Lung (tissue), 12 donors: ENCODE data around the gene GATC. TPM values are rescaled to one million over a fixed set of nuclear protein-coding genes. Genes with fewer than 3 reads are reported as not detected.

Experiments
- ATAC-seq: fragments of 200-7000 bp; cut with Tn5 transposase; one replicate; pipeline ENCODE4 v1.9.1; 2020; ENCODE audit warnings: moderate number of reproducible peaks; ENCODE audit not compliant: insufficient read depth, low FRiP score
- DNase-seq, 3 donors: peaks; one replicate each; pipeline ENCODE4 v3.0.0-alpha.2; 2013 to 2017
- H3K27ac ChIP-seq, 2 donors: one replicate each; pipeline ENCODE4 v1.5.1; 2013; ENCODE audit warnings: mild to moderate bottlenecking in 2 of 2, moderate library complexity in 2 of 2, control low read depth in 1 of 2, inconsistent platforms in 1 of 2, low read depth in 1 of 2, low read length in 1 of 2
- H3K27me3 ChIP-seq, 3 donors: one replicate each; pipeline ENCODE4 v1.5.1; 2013; ENCODE audit warnings: low read length in 2 of 3; ENCODE audit not compliant: control insufficient read depth in 3 of 3, insufficient read depth in 3 of 3
- H3K36me3 ChIP-seq, 4 donors: one replicate each; pipeline ENCODE4 v1.5.1; 2013; ENCODE audit warnings: low read length in 4 of 4, mild to moderate bottlenecking in 1 of 4, moderate library complexity in 1 of 4; ENCODE audit not compliant: control insufficient read depth in 4 of 4, insufficient read depth in 4 of 4
- H3K4me1 ChIP-seq, 5 donors: one replicate each; pipeline ENCODE4 v1.5.1; 2013; ENCODE audit warnings: low read length in 5 of 5, mild to moderate bottlenecking in 2 of 5, moderate library complexity in 1 of 5; ENCODE audit not compliant: control insufficient read depth in 5 of 5, insufficient read depth in 5 of 5
- H3K4me3 ChIP-seq: one replicate; pipeline ENCODE4 v1.5.1; 2013; ENCODE audit warnings: mild to moderate bottlenecking, control low read depth, moderate library complexity
- H3K9ac ChIP-seq, 2 donors: one replicate each; pipeline ENCODE4 v1.5.1; 2013; ENCODE audit warnings: low read length in 2 of 2, control low read depth in 1 of 2; ENCODE audit not compliant: insufficient read depth in 1 of 2
- H3K9me3 ChIP-seq, 4 donors: one replicate each; pipeline ENCODE4 v1.5.1; 2013; ENCODE audit warnings: low read length in 3 of 4, mild to moderate bottlenecking in 1 of 4, moderate library complexity in 1 of 4; ENCODE audit not compliant: control insufficient read depth in 4 of 4, insufficient read depth in 3 of 4
- CTCF ChIP-seq: IDR thresholded peaks from 2 replicates; pipeline ENCODE4 v1.5.1; 2012; ENCODE audit warnings: mild to moderate bottlenecking; ENCODE audit errors: control extremely low read depth, extremely low read depth
- WGBS, 2 donors: extraction: QIAGEN DNeasy Blood & Tissue Kit; methylation state at CpG; one replicate each; pipeline ENCODE4 v1.1.7; 2013; 5-methylcytosine and 5-hydroxymethylcytosine counted together
- polyA plus RNA-seq, 2 donors: library from polyadenylated mRNA; stranded (reverse); fragments of 200-250 nt; gene quantifications; one replicate each; pipeline ENCODE4 v1.2.1, GENCODE V29; 2013
- total RNA-seq, 2 donors: library from RNA; depleted of rRNA in 1 of 2; stranded (reverse); fragments of >200 nt in 1 of 2; gene quantifications; one replicate each; pipeline ENCODE4 v1.2.1, GENCODE V29; 2014 to 2021
- donor health status: control.
- donor health status: control.
- donor health status: Bipolar disorder and iron deficiency.
- donor health status: healthy.
- donor health status: DM: yes; HTN: yes; CAD: no.

GATC gene
- total and polyA plus RNA-seq, 4 donors, result 10.6 to 27.6 (median 19.3) TPM

GRCh38 chr12:120399531-120399930 lies 46.7 kb upstream of the GATC start:
- Histone ChIP-seq H3K9ac (no peak overlapping the region), H3K9me3 (no peaks in the 10 kb centered on the region), H3K4me1 (peaks cover 0 to 16% (median 10%) of the 10 kb centered on the region in 5 donors), H3K27me3 (peaks cover 0 to 5% (median 0%) of the 10 kb centered on the region in 3 donors), H3K27ac (no peak overlapping the region), H3K36me3 (no peaks in the 10 kb centered on the region), H3K4me3 (no peak overlapping the region)
- 81 to 94% methylated on average over 5 of the region's 5 CpGs for WGBS, 2 donors
- DNase-seq, result no peak
- no peak for TF ChIP-seq CTCF
- no peak for ATAC-seq

- H3K27ac ChIP-seq, result no peak overlapping the region
- peaks cover 0 to 16% (median 10%) of the 10 kb centered on the region in 5 donors for H3K4me1 ChIP-seq
- no peaks in the 10 kb centered on the region for H3K36me3 ChIP-seq
- no peaks in the 10 kb centered on the region for H3K9me3 ChIP-seq
- ATAC-seq (no peak), DNase-seq (peak; percentile 17 to 38 (median 18))
- WGBS, 2 donors, result 44 to 50% methylated on average over 13 of the region's 13 CpGs
- H3K9ac ChIP-seq, result no peak overlapping the region
- peaks cover 0 to 5% (median 0%) of the 10 kb centered on the region in 3 donors for H3K27me3 ChIP-seq
- TF ChIP-seq CTCF, result no peak
- H3K4me3 ChIP-seq, result no peak overlapping the region
These were observed 44.0 kb upstream of the GATC start for GRCh38 chr12:120402217-120402616.

GRCh38 chr12:120403869-120404268 lies 42.4 kb upstream of the GATC start:
- Histone ChIP-seq H3K27me3 (no peaks in the 10 kb centered on the region), H3K4me3 (no peak overlapping the region), H3K9me3 (no peaks in the 10 kb centered on the region), H3K27ac (no peak overlapping the region), H3K36me3 (no peaks in the 10 kb centered on the region), H3K9ac (no peak overlapping the region), H3K4me1 (peaks cover 0 to 16% (median 10%) of the 10 kb centered on the region in 5 donors)
- peak; percentile 20 to 78 (median 67) for DNase-seq
- no peak for TF ChIP-seq CTCF
- 66 to 88% methylated on average over 3 of the region's 3 CpGs for WGBS, 2 donors
- ATAC-seq, result no peak

- Histone ChIP-seq H3K4me1 (peaks cover 0 to 16% (median 10%) of the 10 kb centered on the region in 5 donors), H3K36me3 (no peaks in the 10 kb centered on the region), H3K27ac (no peak overlapping the region), H3K27me3 (no peaks in the 10 kb centered on the region), H3K9ac (no peak overlapping the region), H3K9me3 (no peaks in the 10 kb centered on the region), H3K4me3 (no peak overlapping the region)
- no peak for TF ChIP-seq CTCF
- ATAC-seq, result no peak
- WGBS, 2 donors, result 50 to 64% methylated on average over 1 of the region's 1 CpG
- DNase-seq, result peak; percentile 12 to 40 (median 20)
These were observed 42.0 kb upstream of the GATC start for GRCh38 chr12:120404271-120404670.
